Stomach (tissue), 9 donors: Measurements from ENCODE around the gene BBX. TPM values are rescaled to one million over a fixed set of nuclear protein-coding genes. Genes with fewer than 3 reads are reported as not detected.

ENCODE experiments used
- DNase-seq, 2 donors: peaks; one replicate each; pipeline versions ENCODE4 v3.0.0 to v3.0.0-alpha.2; 2013 to 2019
- H3K27ac ChIP-seq, 5 donors: fragments of 200-600 bp in 4 of 5; sonication (generic) in 4 of 5; one replicate each; pipeline ENCODE4 v1.5.1; 2013 to 2019; ENCODE audit warnings: mild to moderate bottlenecking in 1 of 5, moderate library complexity in 1 of 5
- H3K27me3 ChIP-seq, 3 donors: fragments of 200-600 bp; sonication (generic); one replicate each; pipeline ENCODE4 v1.5.1; 2017 to 2019; ENCODE audit warnings: mixed run types in 1 of 3
- H3K36me3 ChIP-seq, 4 donors: fragments of 200-600 bp; sonication (generic); 1 replicate in 3 of 4; 2 replicates in 1 of 4; pipeline ENCODE4 v1.5.1; 2016 to 2019
- H3K4me1 ChIP-seq, 4 donors: fragments of 200-600 bp; sonication (generic); one replicate each; pipeline ENCODE4 v1.5.1; 2016 to 2019
- H3K4me3 ChIP-seq, 4 donors: fragments of 200-600 bp; sonication (generic) in 3 of 4; one replicate each; pipeline ENCODE4 v1.5.1; 2016 to 2019; ENCODE audit warnings: mild to moderate bottlenecking in 1 of 4
- H3K9me3 ChIP-seq, 4 donors: fragments of 200-600 bp; sonication (generic); one replicate each; pipeline ENCODE4 v1.5.1; 2016 to 2019
- CTCF ChIP-seq, 7 experiments: fragments of 450-650 bp in 4 of 7; fragments of 200-600 bp in 3 of 7; sonication (generic) in 3 of 7; IDR thresholded peaks; one replicate each; pipeline ENCODE4 v1.5.1; 2016 to 2019; ENCODE audit warnings: antibody characterized with exemption in 7 of 7, control low read depth in 2 of 7, mild to moderate bottlenecking in 1 of 7
- EP300 ChIP-seq: sonication (generic); formaldehyde crosslinking; IDR thresholded peaks from one replicate; pipeline ENCODE4 v1.6.1; 2017; ENCODE audit warnings: antibody characterized with exemption
- POLR2A ChIP-seq, 4 donors: fragments of 450-650 bp; IDR thresholded peaks; one replicate each; pipeline ENCODE4 v1.6.1; 2016; ENCODE audit warnings: antibody characterized with exemption in 4 of 4, control low read depth in 2 of 4, mild to moderate bottlenecking in 1 of 4, moderate library complexity in 1 of 4
- POLR2AphosphoS5 ChIP-seq, 3 donors: sonication (generic); formaldehyde crosslinking; IDR thresholded peaks; one replicate each; pipeline ENCODE4 v1.6.1; 2016; ENCODE audit warnings: antibody characterized with exemption in 3 of 3
- WGBS, 5 donors: extraction: QIAGEN DNeasy Blood & Tissue Kit in 3 of 5; methylation state at CpG; one replicate each; pipeline versions ENCODE4 v1.1.5 to v1.1.7; 2013 to 2018; 5-methylcytosine and 5-hydroxymethylcytosine counted together
- intact Hi-C: fragments of 100-400 bp; cut with DNase I; formaldehyde crosslinking; loops from one replicate; pipeline ENCODE4 v1.15.1; 2023; ENCODE audit warnings: low total_unique reads
- polyA plus RNA-seq, 3 donors: library from polyadenylated mRNA; stranded (reverse); fragments of 200-250 nt; gene quantifications; one replicate each; pipeline ENCODE4 v1.2.3, GENCODE V29; 2013
- total RNA-seq, 5 donors: library from RNA; depleted of rRNA; stranded (reverse); fragments of >200 nt; gene quantifications; one replicate each; pipeline versions ENCODE4 v1.1.0 to v1.2.3, GENCODE V29; 2014 to 2016
- donor health status: healthy with polysubstance abuse.
- donor health status: Bipolar disorder and iron deficiency.
- donor health status: healthy.

Gene BBX
- total and polyA plus RNA-seq, 8 donors = 4.6 to 81.1 (median 45.2) TPM

GRCh38 chr3:107791027-107791426 lies 268.3 kb downstream of the BBX start:
- H3K9me3 ChIP-seq = no peaks in the 10 kb centered on the region
- intact Hi-C loops = no loop called here
- H3K36me3 ChIP-seq = peaks cover 5 to 46% (median 37%) of the 10 kb centered on the region in 4 donors
- WGBS, 5 donors = 74 to 85% (median 78%) methylated on average over 1 of the region's 1 CpG
- no peaks in the 10 kb centered on the region for H3K27me3 ChIP-seq
- no peak overlapping the region for H3K27ac ChIP-seq
- TF ChIP-seq POLR2A (IDR thresholded peaks at IDR 0.05) = no peak
- no peak for TF ChIP-seq CTCF (IDR thresholded peaks at IDR 0.05)
- no peak for TF ChIP-seq EP300
- no peak for TF ChIP-seq POLR2AphosphoS5 (IDR thresholded peaks at IDR 0.05)
- no peak for DNase-seq
- H3K4me3 ChIP-seq = no peak overlapping the region
- peaks cover 0 to 5% (median 2%) of the 10 kb centered on the region in 4 donors for H3K4me1 ChIP-seq

GRCh38 chr3:107791450-107791849 lies 268.7 kb downstream of the BBX start:
- intact Hi-C loops = no loop called here
- DNase-seq = no peak
- H3K27me3 ChIP-seq = no peaks in the 10 kb centered on the region
- H3K36me3 ChIP-seq = peaks cover 5 to 46% (median 37%) of the 10 kb centered on the region in 4 donors
- 56 to 79% (median 69%) methylated on average over 7 of the region's 7 CpGs for WGBS, 5 donors
- TF ChIP-seq CTCF (IDR thresholded peaks at IDR 0.05) = no peak
- TF ChIP-seq POLR2AphosphoS5 (IDR thresholded peaks at IDR 0.05) = no peak
- TF ChIP-seq POLR2A (IDR thresholded peaks at IDR 0.05) = no peak
- TF ChIP-seq EP300 = no peak
- H3K4me3 ChIP-seq = no peak overlapping the region
- H3K27ac ChIP-seq = no peak overlapping the region
- peaks cover 0 to 9% (median 6%) of the 10 kb centered on the region in 4 donors for H3K4me1 ChIP-seq
- no peaks in the 10 kb centered on the region for H3K9me3 ChIP-seq

- 84 to 89% (median 88%) methylated on average over 8 of the region's 8 CpGs for WGBS, 5 donors
- peak in 1 of 7 experiments; percentile 11 for TF ChIP-seq CTCF (IDR thresholded peaks at IDR 0.05)
- TF ChIP-seq POLR2A (IDR thresholded peaks at IDR 0.05) = no peak
- Histone ChIP-seq H3K4me3 (no peak overlapping the region), H3K27me3 (no peaks in the 10 kb centered on the region), H3K36me3 (peaks cover 9 to 49% (median 41%) of the 10 kb centered on the region in 4 donors), H3K4me1 (peaks cover 0 to 15% (median 12%) of the 10 kb centered on the region in 4 donors), H3K27ac (peak overlapping the region in 1 of 5 donors; percentile 1), H3K9me3 (no peaks in the 10 kb centered on the region)
- DNase-seq = no peak
- intact Hi-C loops = no loop called here
Observed at GRCh38 chr3:107794664-107795443, 272.1 kb downstream of the BBX start.

GRCh38 chr3:107795514-107796094 lies 272.8 kb downstream of the BBX start:
- intact Hi-C loops = no loop called here
- Histone ChIP-seq H3K27ac (no peak overlapping the region), H3K4me1 (peaks cover 0 to 15% (median 12%) of the 10 kb centered on the region in 4 donors), H3K27me3 (no peaks in the 10 kb centered on the region), H3K36me3 (peaks cover 9 to 49% (median 41%) of the 10 kb centered on the region in 4 donors), H3K4me3 (no peak overlapping the region), H3K9me3 (no peaks in the 10 kb centered on the region)
- no peak for DNase-seq
- WGBS, 5 donors = 93 to 99% (median 96%) methylated on average over 3 of the region's 3 CpGs
- TF ChIP-seq EP300 = no peak
- TF ChIP-seq POLR2A (IDR thresholded peaks at IDR 0.05) = no peak
- no peak for TF ChIP-seq CTCF (IDR thresholded peaks at IDR 0.05)
- TF ChIP-seq POLR2AphosphoS5 (IDR thresholded peaks at IDR 0.05) = no peak
